WI38 (cell line): Measurements from ENCODE around the gene ZC3H10.

Experiments
- H3K4me3 ChIP-seq: 2 replicates; pipeline ENCODE4 v1.5.1; 2011; ENCODE audit warnings: low read depth, mild to moderate bottlenecking, control low read depth, low read length
- TF ChIP-seq, protein P1 (sequence below): IDR thresholded peaks from 2 replicates; pipeline ENCODE4 v1.5.1; 2012; ENCODE audit warnings: low read depth, mild to moderate bottlenecking, control low read depth, low read length

ZC3H10 gene

DNA sequence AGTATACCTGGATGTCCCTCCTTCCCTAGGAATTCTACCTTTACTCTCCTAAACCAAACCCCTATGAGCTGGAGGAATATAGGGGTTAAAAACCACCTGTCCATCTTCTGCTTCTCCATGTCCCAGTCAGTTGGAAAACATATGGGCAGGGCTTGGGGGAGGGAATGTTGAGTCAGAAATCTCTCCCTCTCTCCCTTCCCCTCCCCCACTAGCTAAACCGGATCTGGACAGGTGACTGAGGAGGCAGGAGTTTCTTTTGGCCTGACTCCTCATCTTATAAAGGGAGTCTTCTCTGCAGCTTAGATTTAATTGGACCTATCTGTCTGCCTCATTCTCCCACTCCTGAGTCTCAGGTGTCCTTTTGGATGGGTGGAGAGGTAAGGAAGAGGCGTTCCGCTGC, 32.0 kb upstream of the ZC3H10 start:
- TF ChIP-seq, protein P1, sequence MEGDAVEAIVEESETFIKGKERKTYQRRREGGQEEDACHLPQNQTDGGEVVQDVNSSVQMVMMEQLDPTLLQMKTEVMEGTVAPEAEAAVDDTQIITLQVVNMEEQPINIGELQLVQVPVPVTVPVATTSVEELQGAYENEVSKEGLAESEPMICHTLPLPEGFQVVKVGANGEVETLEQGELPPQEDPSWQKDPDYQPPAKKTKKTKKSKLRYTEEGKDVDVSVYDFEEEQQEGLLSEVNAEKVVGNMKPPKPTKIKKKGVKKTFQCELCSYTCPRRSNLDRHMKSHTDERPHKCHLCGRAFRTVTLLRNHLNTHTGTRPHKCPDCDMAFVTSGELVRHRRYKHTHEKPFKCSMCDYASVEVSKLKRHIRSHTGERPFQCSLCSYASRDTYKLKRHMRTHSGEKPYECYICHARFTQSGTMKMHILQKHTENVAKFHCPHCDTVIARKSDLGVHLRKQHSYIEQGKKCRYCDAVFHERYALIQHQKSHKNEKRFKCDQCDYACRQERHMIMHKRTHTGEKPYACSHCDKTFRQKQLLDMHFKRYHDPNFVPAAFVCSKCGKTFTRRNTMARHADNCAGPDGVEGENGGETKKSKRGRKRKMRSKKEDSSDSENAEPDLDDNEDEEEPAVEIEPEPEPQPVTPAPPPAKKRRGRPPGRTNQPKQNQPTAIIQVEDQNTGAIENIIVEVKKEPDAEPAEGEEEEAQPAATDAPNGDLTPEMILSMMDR, result no peak
- no peak overlapping the region for H3K4me3 ChIP-seq

DNA sequence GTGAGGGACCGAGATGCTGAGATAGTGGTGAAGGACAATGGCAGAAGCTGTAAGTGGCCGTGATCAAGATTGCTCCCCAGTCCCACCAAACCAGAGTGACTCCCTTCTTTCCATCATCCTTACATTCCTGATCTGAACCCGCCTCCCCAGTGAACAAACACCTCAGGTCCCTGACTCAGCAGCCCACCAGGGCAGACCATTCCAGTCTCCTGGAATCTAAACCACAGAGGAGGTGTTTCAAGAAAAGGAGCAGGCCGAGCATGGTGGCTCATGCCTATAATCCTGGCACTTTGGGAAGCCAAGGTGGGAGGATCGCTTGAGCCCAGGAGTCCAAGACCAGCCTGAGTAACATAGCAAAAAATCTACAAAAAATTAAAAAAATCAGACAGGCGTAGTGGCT, 31.5 kb upstream of the ZC3H10 start:
- TF ChIP-seq, protein P1, result no peak
- H3K4me3 ChIP-seq, result no peak overlapping the region

DNA sequence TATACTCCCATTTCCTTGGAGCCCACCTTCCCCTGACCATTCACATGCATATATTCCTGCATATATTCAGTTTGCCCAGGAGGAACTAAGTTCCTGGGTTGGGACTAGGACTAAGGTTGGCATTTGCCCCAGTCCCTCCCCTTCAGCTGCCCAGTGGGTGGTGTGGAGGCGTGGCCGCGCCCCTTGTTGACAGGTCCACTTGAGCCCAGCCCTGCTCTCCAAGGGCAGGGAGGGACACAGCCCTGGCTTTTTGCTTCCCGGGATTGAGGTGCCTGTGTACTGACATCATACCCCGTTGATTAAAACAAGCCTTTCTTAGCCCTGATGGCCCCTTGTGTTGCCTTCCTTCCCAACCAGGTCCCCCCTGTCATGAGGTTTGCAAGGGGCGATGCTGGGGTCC, 30.8 kb upstream of the ZC3H10 start:
- TF ChIP-seq, protein P1, result no peak
- no peak overlapping the region for H3K4me3 ChIP-seq

DNA sequence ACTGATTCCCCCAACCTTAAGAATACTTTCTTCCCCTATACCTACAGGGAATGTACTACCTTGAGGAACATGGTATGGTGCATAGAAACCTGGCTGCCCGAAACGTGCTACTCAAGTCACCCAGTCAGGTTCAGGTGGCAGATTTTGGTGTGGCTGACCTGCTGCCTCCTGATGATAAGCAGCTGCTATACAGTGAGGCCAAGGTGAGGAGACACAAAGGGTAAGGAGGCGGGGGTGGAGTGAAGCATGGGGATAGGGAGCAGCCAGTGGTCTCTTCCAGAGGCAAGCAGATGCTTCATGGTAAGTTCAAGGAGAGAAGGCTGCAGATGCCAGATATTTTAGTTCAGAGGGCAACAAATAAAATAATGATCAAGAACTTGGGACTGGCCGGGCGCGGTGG, 20.3 kb upstream of the ZC3H10 start:
- TF ChIP-seq, protein P1, result no peak
- no peak overlapping the region for H3K4me3 ChIP-seq

DNA sequence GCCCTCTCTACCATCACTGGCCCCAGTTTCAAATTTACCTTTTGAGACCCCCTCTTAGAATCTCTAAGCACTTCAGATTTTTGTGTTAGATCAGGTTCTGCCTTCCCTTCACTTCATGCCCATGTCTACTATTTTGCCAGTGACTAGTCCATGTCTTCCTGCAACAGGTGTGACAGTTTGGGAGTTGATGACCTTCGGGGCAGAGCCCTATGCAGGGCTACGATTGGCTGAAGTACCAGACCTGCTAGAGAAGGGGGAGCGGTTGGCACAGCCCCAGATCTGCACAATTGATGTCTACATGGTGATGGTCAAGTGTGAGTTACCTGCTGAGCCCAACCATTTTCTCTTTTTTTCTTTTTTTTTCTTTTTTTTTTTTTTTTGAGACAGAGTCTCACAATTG, 19.5 kb upstream of the ZC3H10 start:
- TF ChIP-seq, protein P1, result no peak
- H3K4me3 ChIP-seq, result no peak overlapping the region

DNA sequence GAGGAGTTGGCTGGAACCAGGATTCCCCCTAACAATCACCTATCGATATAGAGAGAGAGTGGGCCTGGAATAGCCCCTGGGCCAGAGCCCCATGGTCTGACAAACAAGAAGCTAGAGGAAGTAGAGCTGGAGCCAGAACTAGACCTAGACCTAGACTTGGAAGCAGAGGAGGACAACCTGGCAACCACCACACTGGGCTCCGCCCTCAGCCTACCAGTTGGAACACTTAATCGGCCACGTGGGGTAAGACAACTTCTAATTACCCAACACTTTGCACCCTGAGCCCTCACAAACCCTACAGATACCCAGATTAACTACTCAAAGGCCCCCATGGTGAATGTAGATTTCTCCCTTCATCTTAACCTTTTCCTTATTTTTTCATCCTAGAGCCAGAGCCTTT, 18.3 kb upstream of the ZC3H10 start:
- H3K4me3 ChIP-seq, result no peak overlapping the region
- TF ChIP-seq, protein P1, result no peak

DNA sequence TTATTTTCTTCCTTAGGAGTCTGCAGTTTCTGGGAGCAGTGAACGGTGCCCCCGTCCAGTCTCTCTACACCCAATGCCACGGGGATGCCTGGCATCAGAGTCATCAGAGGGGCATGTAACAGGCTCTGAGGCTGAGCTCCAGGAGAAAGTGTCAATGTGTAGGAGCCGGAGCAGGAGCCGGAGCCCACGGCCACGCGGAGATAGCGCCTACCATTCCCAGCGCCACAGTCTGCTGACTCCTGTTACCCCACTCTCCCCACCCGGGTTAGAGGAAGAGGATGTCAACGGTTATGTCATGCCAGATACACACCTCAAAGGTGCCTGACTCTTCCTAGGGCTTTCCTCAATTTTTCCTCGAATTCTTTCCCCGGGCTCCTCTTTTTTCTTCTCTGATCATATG, 17.0 kb upstream of the ZC3H10 start:
- TF ChIP-seq, protein P1, result no peak
- no peak overlapping the region for H3K4me3 ChIP-seq
